Measurements from ENCODE around the gene ZNF597. TPM values are rescaled to one million over a fixed set of nuclear protein-coding genes. Genes with fewer than 3 reads are reported as not detected.

Gene ZNF597
- total RNA-seq, 4 donors from 2014 or later: 2.1 to 3.2 (median 2.5) TPM

DNA sequence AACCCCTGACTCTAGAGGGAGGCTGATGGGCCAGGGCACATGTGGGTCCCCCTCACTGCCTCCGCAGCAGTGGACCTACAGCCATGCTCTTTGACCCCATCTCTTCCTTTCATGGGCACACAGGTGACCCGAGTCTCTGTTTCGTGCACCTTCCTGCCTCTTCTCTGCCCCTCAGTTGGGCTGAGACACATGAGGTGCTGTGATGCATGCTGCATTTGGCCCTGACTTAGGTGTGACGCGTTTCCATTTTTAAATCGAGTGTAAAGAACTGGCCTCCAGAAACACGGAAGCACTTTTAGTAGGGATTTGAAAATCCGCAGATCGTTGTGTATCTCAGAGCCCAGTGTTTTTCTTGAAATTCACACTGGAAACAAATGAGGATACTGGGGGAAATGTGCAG lies 27.4 kb upstream of the ZNF597 start:
- no peak for TF ChIP-seq CTCF (IDR thresholded peaks at IDR 0.05)
- intact Hi-C loops (cut with DNase I; ENCODE audit: low total_unique reads): no loop called here
- WGBS, 2 donors: 91 to 96% methylated on average over 9 of the region's 9 CpGs
- H3K4me3 ChIP-seq (ENCODE audit: low read depth, poor library complexity, severe bottlenecking): no peak overlapping the region
- no peak for DNase-seq (ENCODE audit: low spot score in 2 of 2)

DNA sequence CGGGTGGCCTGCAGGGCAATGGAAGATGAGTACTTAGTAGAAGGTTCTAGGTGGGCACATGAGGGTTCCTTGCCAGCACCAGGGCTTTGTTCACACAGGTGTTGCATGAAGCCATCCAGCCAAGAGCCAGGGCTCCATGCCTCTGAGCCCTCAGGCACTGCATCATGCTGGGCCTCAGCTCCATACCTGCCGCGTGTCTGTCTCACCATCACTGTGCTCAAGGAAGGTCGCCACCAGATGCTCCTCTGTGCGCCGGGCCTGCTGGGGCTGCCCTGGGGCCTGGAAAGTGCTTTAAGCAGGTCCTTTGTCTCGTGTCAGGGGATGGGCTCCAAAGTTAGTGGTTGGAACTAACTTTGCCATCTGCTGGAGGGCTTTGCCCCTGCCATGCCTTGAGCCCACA lies 26.4 kb upstream of the ZNF597 start:
- WGBS, 2 donors: 76 to 86% methylated on average over 1 to 7 of the region's 7 CpGs
- intact Hi-C loops (cut with DNase I; ENCODE audit: low total_unique reads): no loop called here
- DNase-seq (ENCODE audit: low spot score in 2 of 2): no peak
- H3K4me3 ChIP-seq (ENCODE audit: low read depth, poor library complexity, severe bottlenecking): no peak overlapping the region
- TF ChIP-seq CTCF (IDR thresholded peaks at IDR 0.05) (no peak), POLR2A (IDR thresholded peaks at IDR 0.05) (no peak)

- DNase-seq (ENCODE audit: low spot score in 2 of 2): no peak
- H3K4me3 ChIP-seq (ENCODE audit: low read depth, poor library complexity, severe bottlenecking): no peak overlapping the region
- intact Hi-C loops (cut with DNase I; ENCODE audit: low total_unique reads): no loop called here
- WGBS, 2 donors: 72 to 77% methylated on average over 14 to 15 of the region's 15 CpGs
- TF ChIP-seq POLR2A (IDR thresholded peaks at IDR 0.05): no peak
- TF ChIP-seq CTCF (IDR thresholded peaks at IDR 0.05): no peak
These were observed 25.2 kb upstream of the ZNF597 start for GRCh38 chr16:3468501-3468900.

DNA sequence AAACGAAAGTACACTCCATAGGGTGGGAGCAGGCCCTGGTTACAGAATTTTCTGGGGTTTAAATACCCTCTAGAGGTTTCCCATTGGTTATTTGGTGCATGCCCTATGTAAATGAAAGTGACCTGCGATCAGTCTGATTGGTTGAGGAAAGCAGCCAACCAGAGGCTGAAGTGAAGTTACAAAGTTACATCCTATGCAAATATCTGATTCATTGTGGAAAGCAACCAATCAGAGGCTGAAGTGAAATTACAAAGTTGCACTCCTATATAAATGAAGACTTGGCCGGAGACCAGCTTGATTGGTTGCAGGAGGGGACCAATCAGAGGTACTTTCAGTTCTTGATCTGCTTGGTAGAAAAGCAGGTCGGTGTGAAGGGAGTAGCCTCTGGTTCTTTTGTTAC lies 24.6 kb upstream of the ZNF597 start:
- TF ChIP-seq POLR2A (IDR thresholded peaks at IDR 0.05) (no peak), CTCF (IDR thresholded peaks at IDR 0.05) (no peak)
- intact Hi-C loops (cut with DNase I; ENCODE audit: low total_unique reads): no loop called here
- H3K4me3 ChIP-seq (ENCODE audit: low read depth, poor library complexity, severe bottlenecking): no peak overlapping the region
- no peak for DNase-seq (ENCODE audit: low spot score in 2 of 2)
- 76 to 77% methylated on average over 4 of the region's 4 CpGs for WGBS, 2 donors

DNA sequence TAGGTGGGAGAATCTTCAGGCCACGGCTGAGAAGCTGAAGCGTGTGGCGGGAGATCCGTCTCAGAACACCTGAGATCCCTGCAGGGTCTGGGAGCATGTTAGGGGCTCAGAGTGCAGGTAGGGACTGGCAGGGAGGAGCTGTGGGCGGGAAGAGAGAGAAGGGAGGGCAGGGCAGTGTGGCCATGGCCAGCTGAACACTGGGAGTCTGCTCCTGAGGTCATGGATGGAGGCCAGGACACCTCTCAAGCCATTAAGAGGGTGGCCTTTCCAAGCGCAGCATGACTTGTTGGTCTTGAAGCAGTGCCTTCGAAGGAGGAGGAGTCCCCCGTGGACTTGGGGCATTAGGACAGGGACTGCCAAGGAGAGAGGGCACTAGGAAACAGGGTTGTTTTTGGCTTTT lies 23.9 kb upstream of the ZNF597 start:
- WGBS, 2 donors: 96 to 98% methylated on average over 6 to 8 of the region's 8 CpGs
- no peak for TF ChIP-seq CTCF (IDR thresholded peaks at IDR 0.05)
- TF ChIP-seq POLR2A (IDR thresholded peaks at IDR 0.05): no peak
- H3K4me3 ChIP-seq (ENCODE audit: low read depth, poor library complexity, severe bottlenecking): no peak overlapping the region
- DNase-seq (ENCODE audit: low spot score in 2 of 2): no peak
- intact Hi-C loops (cut with DNase I; ENCODE audit: low total_unique reads): no loop called here

- no peak for DNase-seq (ENCODE audit: low spot score in 2 of 2)
- intact Hi-C loops (cut with DNase I; ENCODE audit: low total_unique reads): no loop called here
- TF ChIP-seq CTCF (IDR thresholded peaks at IDR 0.05): no peak
- WGBS, 2 donors: 83 to 86% methylated on average over 21 of the region's 21 CpGs
- H3K4me3 ChIP-seq (ENCODE audit: low read depth, poor library complexity, severe bottlenecking): no peak overlapping the region
These were observed 22.7 kb upstream of the ZNF597 start for GRCh38 chr16:3465911-3466584.

All from lower leg skin (tissue), 4 donors.